Gastrocnemius medialis (tissue), 4 donors: ENCODE results near the gene UBE2D3. TPM values are rescaled to one million over a fixed set of nuclear protein-coding genes. Genes with fewer than 3 reads are reported as not detected.

ENCODE experiments used
- ATAC-seq, 2 donors: fragments of 150-250 bp; one replicate each; pipeline ENCODE4 v1.9.1; 2016
- DNase-seq, 2 donors: peaks; one replicate each; pipeline ENCODE4 v3.0.0-alpha.2; 2019
- H3K27ac ChIP-seq, 4 donors: fragments of 200-600 bp; sonication (generic); 1 replicate in 1 of 4; 2 replicates in 3 of 4; pipeline ENCODE4 v1.5.1; 2016 to 2018; ENCODE audit warnings: mild to moderate bottlenecking in 2 of 4, moderate library complexity in 1 of 4
- H3K27me3 ChIP-seq, 3 donors: fragments of 200-600 bp; sonication (generic) in 2 of 3; 1 replicate in 1 of 3; 2 replicates in 2 of 3; pipeline versions ENCODE4 v1.5.1 to v1.6.0; 2016 to 2019; ENCODE audit warnings: mild to moderate bottlenecking in 1 of 3, moderate library complexity in 1 of 3
- H3K36me3 ChIP-seq, 2 donors: fragments of 200-600 bp; sonication (generic) in 1 of 2; one replicate each; pipeline ENCODE4 v1.5.1; 2017 to 2018
- H3K4me1 ChIP-seq, 2 donors: fragments of 200-600 bp; sonication (generic) in 1 of 2; one replicate each; pipeline ENCODE4 v1.5.1; 2016 to 2017; ENCODE audit warnings: mild to moderate bottlenecking in 2 of 2
- H3K4me3 ChIP-seq, 4 donors: fragments of 200-600 bp; sonication (generic) in 3 of 4; 1 replicate in 1 of 4; 2 replicates in 3 of 4; pipeline ENCODE4 v1.5.1; 2016 to 2019; ENCODE audit warnings: mild to moderate bottlenecking in 2 of 4
- H3K9me3 ChIP-seq, 3 donors: fragments of 200-600 bp; sonication (generic) in 2 of 3; 1 replicate in 1 of 3; 2 replicates in 2 of 3; pipeline ENCODE4 v1.5.1; 2016 to 2019
- POLR2A ChIP-seq, 2 donors: fragments of 450-650 bp; IDR thresholded peaks; one replicate each; pipeline ENCODE4 v1.6.1; 2017; ENCODE audit warnings: antibody characterized with exemption in 2 of 2, mild to moderate bottlenecking in 2 of 2, moderate library complexity in 2 of 2
- in situ Hi-C, 4 donors: fragments of 200-750 bp; cut with MboI; loops; one replicate each; pipeline versions ENCODE4 v1.15.0 to v1.8.0; 2017; ENCODE audit warnings: low sequenced_read_pairs in 4 of 4
- intact Hi-C: fragments of 100-400 bp; cut with DNase I; formaldehyde crosslinking; loops from one replicate; pipeline ENCODE4 v1.15.1; 2023; ENCODE audit warnings: low total_unique reads
- total RNA-seq, 4 donors: library from RNA; depleted of rRNA; stranded (reverse); fragments of >200 nt; gene quantifications; one replicate each; pipeline versions ENCODE4 v1.1.0 to v1.2.3, GENCODE V29; 2016
- TF ChIP-seq, protein P1 (sequence below), 5 experiments: fragments of 450-650 bp in 3 of 5; fragments of 200-600 bp in 2 of 5; sonication (generic) in 2 of 5; IDR thresholded peaks in 4 of 5; conservative IDR thresholded peaks in 1 of 5; 1 replicate in 4 of 5; 2 replicates in 1 of 5; pipeline ENCODE4 v1.5.1; 2016 to 2019; ENCODE audit warnings: antibody characterized with exemption in 5 of 5, mild to moderate bottlenecking in 3 of 5, moderate library complexity in 3 of 5

UBE2D3 gene
- total RNA-seq, 4 donors from 2014 or later: 350 to 562 (median 392) TPM

DNA sequence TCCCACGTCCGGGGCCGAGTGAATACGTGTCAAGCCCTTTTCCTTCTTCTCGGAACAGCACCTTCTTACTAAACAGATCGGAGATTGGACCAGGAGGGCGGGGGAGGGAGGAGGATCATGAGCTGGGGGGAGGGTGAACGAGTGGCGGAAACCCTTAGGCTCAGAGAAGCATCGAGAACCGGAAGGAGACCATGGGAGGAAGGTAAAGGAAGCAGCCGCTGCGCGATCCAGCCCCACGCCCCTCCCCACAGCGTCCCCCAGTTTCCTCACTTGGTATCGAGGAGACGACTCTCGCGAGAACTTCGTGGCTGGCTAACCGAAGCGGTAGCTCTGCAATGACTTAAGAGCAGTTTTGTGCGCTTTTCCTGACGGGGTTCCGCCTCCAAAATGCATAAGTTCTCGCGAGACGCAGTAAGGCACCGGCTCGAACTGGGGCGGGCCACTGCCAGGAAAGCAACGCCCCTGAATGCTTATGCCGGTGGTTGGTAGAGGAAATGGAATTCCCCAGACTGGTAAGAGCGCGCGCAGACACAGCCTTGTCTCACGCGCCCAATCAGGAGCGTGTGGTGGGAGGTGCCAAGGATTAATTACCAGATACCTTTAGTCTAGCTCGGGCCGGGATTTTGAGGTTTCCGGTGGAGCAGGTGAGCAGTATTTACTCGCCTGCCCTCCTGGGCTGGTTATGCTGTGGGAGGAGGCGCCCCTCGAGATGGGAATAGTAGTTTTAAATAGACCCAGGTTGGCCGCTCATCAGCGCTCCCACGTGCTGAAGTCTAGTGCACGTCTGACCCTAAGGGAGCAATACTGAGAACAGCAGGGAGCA is 534 bp upstream of the UBE2D3 start:
- DNase-seq: peak; percentile 98 to 100
- peaks cover 0 to 4% of the 10 kb centered on the region in 2 donors for H3K36me3 ChIP-seq
- in situ Hi-C loops: no loop called here
- TF ChIP-seq, protein P1, sequence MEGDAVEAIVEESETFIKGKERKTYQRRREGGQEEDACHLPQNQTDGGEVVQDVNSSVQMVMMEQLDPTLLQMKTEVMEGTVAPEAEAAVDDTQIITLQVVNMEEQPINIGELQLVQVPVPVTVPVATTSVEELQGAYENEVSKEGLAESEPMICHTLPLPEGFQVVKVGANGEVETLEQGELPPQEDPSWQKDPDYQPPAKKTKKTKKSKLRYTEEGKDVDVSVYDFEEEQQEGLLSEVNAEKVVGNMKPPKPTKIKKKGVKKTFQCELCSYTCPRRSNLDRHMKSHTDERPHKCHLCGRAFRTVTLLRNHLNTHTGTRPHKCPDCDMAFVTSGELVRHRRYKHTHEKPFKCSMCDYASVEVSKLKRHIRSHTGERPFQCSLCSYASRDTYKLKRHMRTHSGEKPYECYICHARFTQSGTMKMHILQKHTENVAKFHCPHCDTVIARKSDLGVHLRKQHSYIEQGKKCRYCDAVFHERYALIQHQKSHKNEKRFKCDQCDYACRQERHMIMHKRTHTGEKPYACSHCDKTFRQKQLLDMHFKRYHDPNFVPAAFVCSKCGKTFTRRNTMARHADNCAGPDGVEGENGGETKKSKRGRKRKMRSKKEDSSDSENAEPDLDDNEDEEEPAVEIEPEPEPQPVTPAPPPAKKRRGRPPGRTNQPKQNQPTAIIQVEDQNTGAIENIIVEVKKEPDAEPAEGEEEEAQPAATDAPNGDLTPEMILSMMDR (IDR thresholded peaks at IDR 0.05 in 4 of 5, conservative IDR thresholded peaks at IDR 0.05 in 1 of 5): peak in 1 of 5 experiments; percentile 10
- TF ChIP-seq POLR2A (IDR thresholded peaks at IDR 0.05): peak; percentile 65 to 87
- peak overlapping the region; percentile 68 to 100 (median 94) for H3K4me3 ChIP-seq
- peak; percentile 78 to 79 for ATAC-seq
- H3K4me1 ChIP-seq: peaks cover 28 to 33% of the 10 kb centered on the region in 2 donors
- no peaks in the 10 kb centered on the region for H3K27me3 ChIP-seq
- H3K27ac ChIP-seq: peak overlapping the region; percentile 94 to 100 (median 100)
- intact Hi-C loops: loop anchor here (1.0 to 10.0 kb wide), 8 partner anchors 41 to 1483 kb away; partner anchors contain the start of genes BDH2, MANBA, NFKB1 and PPP3CA
- H3K9me3 ChIP-seq: no peaks in the 10 kb centered on the region

DNA sequence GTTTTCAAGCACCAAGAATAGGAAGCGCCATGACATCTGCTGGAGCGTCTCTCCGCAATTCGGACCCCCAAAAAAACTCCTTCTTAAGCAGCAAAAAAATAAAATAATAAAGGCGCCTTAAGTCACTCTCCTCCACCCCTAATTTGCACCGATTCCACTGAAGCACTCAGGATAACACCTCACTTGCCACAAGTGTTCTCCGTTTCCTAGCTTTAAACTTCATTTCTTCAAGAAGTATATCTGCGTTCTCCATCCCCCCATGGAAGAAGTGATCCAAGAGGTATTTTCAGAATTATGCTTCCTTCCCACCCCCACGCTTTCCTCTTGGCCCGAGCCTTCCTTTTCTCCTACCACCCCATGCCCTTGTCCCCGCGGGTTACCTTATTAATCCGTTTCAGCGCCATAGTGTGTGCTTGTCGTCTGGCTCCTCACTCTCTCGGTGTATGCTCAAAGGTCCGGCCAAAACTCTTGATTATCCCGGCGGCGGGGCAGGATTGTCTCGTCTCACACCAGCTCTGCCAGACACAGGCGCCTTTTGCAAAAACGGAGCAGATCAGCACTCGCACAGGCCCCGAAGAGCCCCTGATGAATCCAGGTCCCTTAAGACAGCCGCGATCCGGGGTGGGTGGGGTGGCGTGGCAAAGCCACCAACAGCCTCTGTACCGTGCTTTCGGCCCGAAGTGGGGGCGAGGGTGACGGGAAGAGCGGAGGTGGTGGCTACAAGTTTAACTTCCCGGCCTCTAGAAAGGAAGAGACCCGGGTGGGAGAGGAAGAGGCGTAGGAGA is 1.1 kb downstream of the UBE2D3 start:
- H3K4me1 ChIP-seq: peaks cover 39 to 48% of the 10 kb centered on the region in 2 donors
- ATAC-seq (no peak), DNase-seq (no peak)
- in situ Hi-C loops: no loop called here
- H3K9me3 ChIP-seq: no peaks in the 10 kb centered on the region
- peak overlapping the region; percentile 68 to 100 (median 94) for H3K4me3 ChIP-seq
- peaks cover 0 to 4% of the 10 kb centered on the region in 2 donors for H3K36me3 ChIP-seq
- H3K27me3 ChIP-seq: no peaks in the 10 kb centered on the region
- intact Hi-C loops: loop anchor here (5.0 to 10.0 kb wide), 5 partner anchors 251 to 1481 kb away; partner anchors contain the start of genes BDH2, NFKB1, PPP3CA and SLC9B2
- H3K27ac ChIP-seq: peak overlapping the region; percentile 94 to 100 (median 100)
- peak in 1 of 2 donors; percentile 51 for TF ChIP-seq POLR2A (IDR thresholded peaks at IDR 0.05)
- TF ChIP-seq, protein P1 (IDR thresholded peaks at IDR 0.05 in 4 of 5, conservative IDR thresholded peaks at IDR 0.05 in 1 of 5): no peak

DNA sequence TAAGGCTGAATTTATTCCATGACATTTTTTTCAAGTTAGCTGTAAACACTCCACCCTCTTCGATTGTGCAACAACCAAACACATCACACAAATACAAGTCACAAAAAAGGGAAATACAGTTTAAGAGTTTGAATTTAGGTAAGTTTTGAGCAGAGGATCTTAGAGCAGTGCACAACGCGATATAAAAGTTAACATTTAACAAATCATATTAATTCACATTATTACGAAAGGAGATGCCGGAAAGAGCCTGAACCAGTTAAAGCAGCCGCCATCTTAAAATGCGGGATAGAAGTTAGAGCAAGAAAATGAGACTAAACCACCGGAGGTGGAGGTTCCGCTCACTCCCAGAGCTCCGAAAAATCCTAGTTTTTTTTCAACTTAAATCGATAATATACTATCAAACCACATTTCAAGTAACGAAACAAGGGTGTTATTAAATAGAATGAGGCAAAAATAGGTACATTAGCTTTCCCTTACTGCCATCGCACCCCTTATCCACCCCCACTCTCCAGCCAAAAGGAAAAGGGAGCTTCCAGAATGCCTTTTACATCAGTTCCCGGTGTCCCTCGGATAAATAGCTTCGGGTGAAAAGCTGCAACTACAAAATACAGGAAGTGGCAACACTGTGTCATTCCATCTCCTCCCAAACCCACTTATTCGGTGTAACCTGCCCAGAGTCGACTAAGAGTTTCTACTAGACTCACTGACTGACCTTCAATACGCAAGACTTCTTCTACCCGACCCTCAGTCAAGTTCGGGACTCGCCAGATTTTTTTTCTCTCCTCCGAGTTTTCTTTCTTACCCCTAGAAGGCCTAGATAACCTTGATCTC is 1.9 kb downstream of the UBE2D3 start:
- TF ChIP-seq, protein P1 (IDR thresholded peaks at IDR 0.05 in 4 of 5, conservative IDR thresholded peaks at IDR 0.05 in 1 of 5): no peak
- TF ChIP-seq POLR2A (IDR thresholded peaks at IDR 0.05): peak; percentile 56 to 62
- Histone ChIP-seq H3K36me3 (peaks cover 0 to 4% of the 10 kb centered on the region in 2 donors), H3K27ac (peak overlapping the region; percentile 94 to 100 (median 100)), H3K4me1 (peaks cover 47 to 56% of the 10 kb centered on the region in 2 donors), H3K9me3 (no peaks in the 10 kb centered on the region), H3K4me3 (peak overlapping the region; percentile 68 to 100 (median 94)), H3K27me3 (no peaks in the 10 kb centered on the region)
- DNase-seq (peak; percentile 17 to 42), ATAC-seq (no peak)
- intact Hi-C loops (loop anchor here (5.0 to 10.0 kb wide), 5 partner anchors 252 to 1481 kb away; partner anchors contain the start of genes BDH2, NFKB1, PPP3CA and SLC9B2), in situ Hi-C loops (no loop called here)

DNA sequence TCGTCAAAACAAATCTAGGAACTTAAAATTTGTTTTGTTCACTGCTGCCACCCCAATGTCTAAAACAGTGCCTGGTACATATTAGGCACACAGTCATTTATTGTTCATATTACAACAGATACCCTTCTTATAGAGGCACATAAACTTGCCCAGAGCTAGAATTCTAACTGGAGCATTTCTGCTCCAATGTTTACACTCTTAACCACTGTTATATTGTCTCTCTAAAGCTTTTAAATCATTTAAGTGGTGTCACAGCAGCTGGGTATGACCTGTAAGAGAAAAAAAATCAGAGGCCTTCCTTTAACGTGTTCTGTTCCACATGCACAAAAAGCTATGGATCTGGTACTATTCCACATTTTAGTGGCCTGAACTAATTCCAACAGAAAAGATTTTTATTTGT is 3.0 kb downstream of the UBE2D3 start:
- H3K4me1 ChIP-seq: peaks cover 55 to 64% of the 10 kb centered on the region in 2 donors
- peaks cover 0 to 4% of the 10 kb centered on the region in 2 donors for H3K36me3 ChIP-seq
- TF ChIP-seq, protein P1 (IDR thresholded peaks at IDR 0.05 in 4 of 5, conservative IDR thresholded peaks at IDR 0.05 in 1 of 5): no peak
- no peak for TF ChIP-seq POLR2A (IDR thresholded peaks at IDR 0.05)
- H3K4me3 ChIP-seq: peak overlapping the region; percentile 68 to 100 (median 94)
- intact Hi-C loops: loop anchor here (10.0 kb wide), 1 partner anchor 1480 kb away; the partner anchor contains the start of gene PPP3CA
- H3K27me3 ChIP-seq: no peaks in the 10 kb centered on the region
- ATAC-seq: no peak
- H3K9me3 ChIP-seq: no peaks in the 10 kb centered on the region
- peak overlapping the region; percentile 94 to 100 (median 100) for H3K27ac ChIP-seq
- no peak for DNase-seq
- in situ Hi-C loops: no loop called here
